ENCODE measurements around the gene TGFBRAP1.

DNA sequence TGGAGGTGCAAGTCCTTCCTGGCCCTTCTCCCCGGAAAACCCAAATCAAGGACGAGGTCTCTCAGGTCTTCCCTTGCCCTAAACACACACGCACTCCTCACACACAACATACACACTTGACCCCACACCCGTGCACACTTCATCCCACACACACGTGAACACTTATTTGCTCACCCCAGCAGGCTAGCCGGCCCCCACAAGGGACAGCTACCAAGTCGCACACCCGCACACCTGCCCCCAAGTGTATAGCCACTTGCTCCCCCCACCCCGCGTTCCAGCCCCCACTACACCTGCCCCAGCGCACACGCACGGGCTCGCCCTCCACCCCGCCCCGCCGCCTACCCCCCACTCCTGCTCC, 359 bp downstream of the TGFBRAP1 start:
- TF ChIP-seq, protein P1, sequence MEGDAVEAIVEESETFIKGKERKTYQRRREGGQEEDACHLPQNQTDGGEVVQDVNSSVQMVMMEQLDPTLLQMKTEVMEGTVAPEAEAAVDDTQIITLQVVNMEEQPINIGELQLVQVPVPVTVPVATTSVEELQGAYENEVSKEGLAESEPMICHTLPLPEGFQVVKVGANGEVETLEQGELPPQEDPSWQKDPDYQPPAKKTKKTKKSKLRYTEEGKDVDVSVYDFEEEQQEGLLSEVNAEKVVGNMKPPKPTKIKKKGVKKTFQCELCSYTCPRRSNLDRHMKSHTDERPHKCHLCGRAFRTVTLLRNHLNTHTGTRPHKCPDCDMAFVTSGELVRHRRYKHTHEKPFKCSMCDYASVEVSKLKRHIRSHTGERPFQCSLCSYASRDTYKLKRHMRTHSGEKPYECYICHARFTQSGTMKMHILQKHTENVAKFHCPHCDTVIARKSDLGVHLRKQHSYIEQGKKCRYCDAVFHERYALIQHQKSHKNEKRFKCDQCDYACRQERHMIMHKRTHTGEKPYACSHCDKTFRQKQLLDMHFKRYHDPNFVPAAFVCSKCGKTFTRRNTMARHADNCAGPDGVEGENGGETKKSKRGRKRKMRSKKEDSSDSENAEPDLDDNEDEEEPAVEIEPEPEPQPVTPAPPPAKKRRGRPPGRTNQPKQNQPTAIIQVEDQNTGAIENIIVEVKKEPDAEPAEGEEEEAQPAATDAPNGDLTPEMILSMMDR (IDR thresholded peaks at IDR 0.05): no peak
- TF ChIP-seq POLR2A (IDR thresholded peaks at IDR 0.05): no peak

Measured in stomach (tissue), 4 donors.